PFSK-1 (cell line): ENCODE data around the gene PSRC1.

Experiments
- POLR2AphosphoS5 ChIP-seq: IDR thresholded peaks from 2 replicates; pipeline ENCODE4 v1.6.1; 2012; ENCODE audit warnings: low read depth, mild to moderate bottlenecking, control low read depth, low read length, moderate library complexity
- SIN3A ChIP-seq: IDR thresholded peaks from 2 replicates; pipeline ENCODE4 v1.6.1; 2012; ENCODE audit warnings: mild to moderate bottlenecking, low read length, moderate library complexity, borderline replicate concordance; ENCODE audit not compliant: insufficient read depth
- TAF1 ChIP-seq: IDR thresholded peaks from 2 replicates; pipeline ENCODE4 v1.6.1; 2012; ENCODE audit warnings: low read length, control low read depth, borderline replicate concordance; ENCODE audit not compliant: insufficient read depth
- TF ChIP-seq, protein P1 (sequence below), 2 experiments: IDR thresholded peaks; 2 replicates each; pipeline versions ENCODE4 v1.6.1 to v1.8.0; 2011 to 2012; ENCODE audit warnings: low read depth in 2 of 2, low read length in 2 of 2, control low read depth in 1 of 2, inconsistent platforms in 1 of 2, mild to moderate bottlenecking in 1 of 2, moderate library complexity in 1 of 2; ENCODE audit not compliant: insufficient read depth in 1 of 2

DNA sequence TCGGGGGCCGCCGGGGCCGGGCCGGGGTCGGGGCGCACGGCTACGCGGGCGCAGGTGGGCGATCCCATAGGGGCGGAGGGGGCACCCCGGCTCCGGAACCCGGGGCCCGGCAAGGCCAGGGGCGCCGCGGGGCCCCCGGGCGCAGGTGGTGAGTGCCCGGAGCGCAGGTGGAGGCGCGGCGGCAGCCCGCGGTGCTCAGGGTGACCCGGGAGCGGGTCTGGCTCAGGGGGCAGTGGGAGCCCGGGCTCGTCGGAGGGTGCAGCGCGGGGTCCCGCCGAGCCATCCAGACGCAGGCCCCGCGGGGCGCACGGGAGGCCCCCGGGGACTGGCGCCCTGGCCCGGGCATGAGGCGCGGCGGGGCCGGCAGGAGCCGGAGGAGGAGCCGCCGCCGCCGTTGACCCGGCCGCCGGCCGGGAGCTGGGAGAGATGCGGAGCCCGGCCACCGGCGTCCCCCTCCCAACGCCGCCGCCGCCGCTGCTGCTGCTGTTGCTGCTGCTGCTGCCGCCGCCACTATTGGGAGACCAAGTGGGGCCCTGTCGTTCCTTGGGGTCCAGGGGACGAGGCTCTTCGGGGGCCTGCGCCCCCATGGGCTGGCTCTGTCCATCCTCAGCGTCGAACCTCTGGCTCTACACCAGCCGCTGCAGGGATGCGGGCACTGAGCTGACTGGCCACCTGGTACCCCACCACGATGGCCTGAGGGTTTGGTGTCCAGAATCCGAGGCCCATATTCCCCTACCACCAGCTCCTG, 33.1 kb downstream of the PSRC1 start:
- no peak for TF ChIP-seq POLR2AphosphoS5
- no peak for TF ChIP-seq TAF1
- TF ChIP-seq, protein P1, sequence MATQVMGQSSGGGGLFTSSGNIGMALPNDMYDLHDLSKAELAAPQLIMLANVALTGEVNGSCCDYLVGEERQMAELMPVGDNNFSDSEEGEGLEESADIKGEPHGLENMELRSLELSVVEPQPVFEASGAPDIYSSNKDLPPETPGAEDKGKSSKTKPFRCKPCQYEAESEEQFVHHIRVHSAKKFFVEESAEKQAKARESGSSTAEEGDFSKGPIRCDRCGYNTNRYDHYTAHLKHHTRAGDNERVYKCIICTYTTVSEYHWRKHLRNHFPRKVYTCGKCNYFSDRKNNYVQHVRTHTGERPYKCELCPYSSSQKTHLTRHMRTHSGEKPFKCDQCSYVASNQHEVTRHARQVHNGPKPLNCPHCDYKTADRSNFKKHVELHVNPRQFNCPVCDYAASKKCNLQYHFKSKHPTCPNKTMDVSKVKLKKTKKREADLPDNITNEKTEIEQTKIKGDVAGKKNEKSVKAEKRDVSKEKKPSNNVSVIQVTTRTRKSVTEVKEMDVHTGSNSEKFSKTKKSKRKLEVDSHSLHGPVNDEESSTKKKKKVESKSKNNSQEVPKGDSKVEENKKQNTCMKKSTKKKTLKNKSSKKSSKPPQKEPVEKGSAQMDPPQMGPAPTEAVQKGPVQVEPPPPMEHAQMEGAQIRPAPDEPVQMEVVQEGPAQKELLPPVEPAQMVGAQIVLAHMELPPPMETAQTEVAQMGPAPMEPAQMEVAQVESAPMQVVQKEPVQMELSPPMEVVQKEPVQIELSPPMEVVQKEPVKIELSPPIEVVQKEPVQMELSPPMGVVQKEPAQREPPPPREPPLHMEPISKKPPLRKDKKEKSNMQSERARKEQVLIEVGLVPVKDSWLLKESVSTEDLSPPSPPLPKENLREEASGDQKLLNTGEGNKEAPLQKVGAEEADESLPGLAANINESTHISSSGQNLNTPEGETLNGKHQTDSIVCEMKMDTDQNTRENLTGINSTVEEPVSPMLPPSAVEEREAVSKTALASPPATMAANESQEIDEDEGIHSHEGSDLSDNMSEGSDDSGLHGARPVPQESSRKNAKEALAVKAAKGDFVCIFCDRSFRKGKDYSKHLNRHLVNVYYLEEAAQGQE (IDR thresholded peaks at IDR 0.05; ENCODE audit: insufficient read depth in 1 of 2, low read depth in 2 of 2, low read length in 2 of 2), result no peak
- no peak for TF ChIP-seq SIN3A
